Measurements from ENCODE around the gene SFPQ. TPM values are rescaled to one million over a fixed set of nuclear protein-coding genes. Genes with fewer than 3 reads are reported as not detected.

Gene SFPQ
- total and polyA plus RNA-seq, 12 donors, result 80.0 to 224 (median 95.2) TPM

GRCh38 chr1:35220976-35221375, 28.0 kb upstream of the SFPQ start:
- TF ChIP-seq CTCF (IDR thresholded peaks at IDR 0.05), result peak in 3 of 9 donors; percentile 4 to 47 (median 17)
- WGBS, 2 donors, result 47% methylated on average over 2 of the region's 2 CpGs

GRCh38 chr1:35215346-35215745, 22.4 kb upstream of the SFPQ start:
- H3K27ac ChIP-seq, result no peak overlapping the region
- DNase-seq, result no peak
- peak in 1 of 9 donors; percentile 10 for TF ChIP-seq CTCF (IDR thresholded peaks at IDR 0.05)
- WGBS, 2 donors, result 31 to 38% methylated on average over 3 of the region's 3 CpGs
- no peak overlapping the region for H3K4me3 ChIP-seq
- H3K27me3 ChIP-seq, result no peaks in the 10 kb centered on the region
- ATAC-seq, result peak in 5 of 8 donors; percentile 48 to 84 (median 79)
- no peaks in the 10 kb centered on the region for H3K36me3 ChIP-seq
- H3K4me1 ChIP-seq, result peaks cover 0 to 15% (median 0%) of the 10 kb centered on the region in 9 donors
- H3K9me3 ChIP-seq, result no peaks in the 10 kb centered on the region
- intact Hi-C loops (cut with DNase I), result loop anchor here in 1 of 10 donors (10.0 kb wide), 1 partner anchor 49 kb away; the partner anchor contains the start of gene ZMYM4

More at GRCh38 chr1:35220976-35221375, 28.0 kb upstream of the SFPQ start:
- intact Hi-C loops (cut with DNase I), result no loop called here
- H3K27ac ChIP-seq, result no peak overlapping the region
- H3K4me3 ChIP-seq, result no peak overlapping the region
- no peaks in the 10 kb centered on the region for H3K36me3 ChIP-seq
- H3K27me3 ChIP-seq, result no peaks in the 10 kb centered on the region
- peaks cover 0 to 15% (median 0%) of the 10 kb centered on the region in 9 donors for H3K4me1 ChIP-seq
- H3K9me3 ChIP-seq, result no peaks in the 10 kb centered on the region
- DNase-seq (no peak), ATAC-seq (no peak)

GRCh38 chr1:35211120-35211414, 18.1 kb upstream of the SFPQ start:
- H3K9me3 ChIP-seq, result no peaks in the 10 kb centered on the region
- H3K36me3 ChIP-seq, result no peaks in the 10 kb centered on the region
- H3K4me1 ChIP-seq, result peaks cover 0 to 19% (median 0%) of the 10 kb centered on the region in 9 donors
- WGBS, 2 donors, result 29 to 71% methylated on average over 1 of the region's 1 CpG
- intact Hi-C loops (cut with DNase I), result loop anchor here in 1 of 10 donors (10.0 kb wide), 1 partner anchor 54 kb away; the partner anchor contains the start of gene ZMYM4
- TF ChIP-seq CTCF (IDR thresholded peaks at IDR 0.05), result no peak
- H3K4me3 ChIP-seq, result peak overlapping the region in 2 of 10 donors; percentile 17 to 20
- ATAC-seq, result no peak
- no peak for DNase-seq
- H3K27ac ChIP-seq, result no peak overlapping the region
- no peaks in the 10 kb centered on the region for H3K27me3 ChIP-seq

GRCh38 chr1:35210321-35211119, 17.6 kb upstream of the SFPQ start:
- DNase-seq (peak in 1 of 2 donors; percentile 21), ATAC-seq (peak in 4 of 8 donors; percentile 39 to 87 (median 61))
- H3K4me3 ChIP-seq, result peak overlapping the region in 2 of 10 donors; percentile 17 to 20
- intact Hi-C loops (cut with DNase I), result loop anchor here in 1 of 10 donors (10.0 kb wide), 1 partner anchor 54 kb away; the partner anchor contains the start of gene ZMYM4
- H3K36me3 ChIP-seq, result no peaks in the 10 kb centered on the region
- no peak for TF ChIP-seq CTCF (IDR thresholded peaks at IDR 0.05)
- WGBS, 2 donors, result 20 to 54% methylated on average over 16 of the region's 16 CpGs
- H3K9me3 ChIP-seq, result no peaks in the 10 kb centered on the region
- H3K4me1 ChIP-seq, result peaks cover 0 to 19% (median 0%) of the 10 kb centered on the region in 9 donors
- peak overlapping the region in 1 of 10 donors; percentile 23 for H3K27ac ChIP-seq
- no peaks in the 10 kb centered on the region for H3K27me3 ChIP-seq

All from heart right ventricle (tissue), 16 donors.